ENCODE data around the gene RPS19.

Gene RPS19

GRCh38 chr19:41880329-41880708 lies 20.3 kb downstream of the RPS19 start:
- DNase-seq, result no peak

GRCh38 chr19:41882568-41883462 lies 22.8 kb downstream of the RPS19 start, which contains the start of gene ARHGEF1:
ARHGEF1 (plus strand) TSS chr19:41883184; CDS start chr19:41888083, 4,899 bp downstream.
- DNase-seq, result no peak

- no peak for DNase-seq
These were observed 23.4 kb downstream of the RPS19 start for GRCh38 chr19:41883463-41883820.

GRCh38 chr19:41883821-41884733 lies 24.0 kb downstream of the RPS19 start:
- peak; percentile 94 for DNase-seq

GRCh38 chr19:41886761-41887710 lies 27.0 kb downstream of the RPS19 start:
- DNase-seq, result no peak

GRCh38 chr19:41887711-41888382 lies 27.8 kb downstream of the RPS19 start:
- DNase-seq, result peak; percentile 13

GRCh38 chr19:41888926-41889325 lies 28.9 kb downstream of the RPS19 start:
- no peak for DNase-seq

GRCh38 chr19:41889896-41890295 lies 29.8 kb downstream of the RPS19 start:
- DNase-seq, result no peak

- no peak for DNase-seq
These were observed 30.9 kb downstream of the RPS19 start for GRCh38 chr19:41890936-41891335.

- no peak for DNase-seq
These were observed 32.3 kb downstream of the RPS19 start for GRCh38 chr19:41892173-41892902.

GRCh38 chr19:41893899-41894298 lies 33.8 kb downstream of the RPS19 start:
- DNase-seq, result no peak

GRCh38 chr19:41894350-41894749 lies 34.3 kb downstream of the RPS19 start:
- no peak for DNase-seq

GRCh38 chr19:41895745-41896580 lies 35.9 kb downstream of the RPS19 start:
- no peak for DNase-seq

- DNase-seq, result no peak
These were observed 36.5 kb downstream of the RPS19 start for GRCh38 chr19:41896581-41896942.

GRCh38 chr19:41897181-41897580 lies 37.1 kb downstream of the RPS19 start:
- no peak for DNase-seq

- DNase-seq, result no peak
These were observed 37.8 kb downstream of the RPS19 start for GRCh38 chr19:41897820-41898219.

GRCh38 chr19:41898235-41898634 lies 38.2 kb downstream of the RPS19 start:
- no peak for DNase-seq

GRCh38 chr19:41901707-41902360 lies 41.8 kb downstream of the RPS19 start:
- DNase-seq, result no peak

GRCh38 chr19:41902594-41902993 lies 42.5 kb downstream of the RPS19 start:
- no peak for DNase-seq

Measured in NCI-H1436 (cell line).